RWPE1 (cell line): Measurements from ENCODE around the gene LRP1B.

Experiments
- CTCF ChIA-PET: fragments of 350-600 bp; sonication (Branson Sonifier 250); formaldehyde crosslinking; extraction: SDS; loops from one replicate; lab custom pipeline; 2021; lab: Yijun Ruan, JAX
- POLR2A ChIA-PET: fragments of 400-600 bp; formaldehyde crosslinking; extraction: SDS; loops from one replicate; lab custom pipeline; 2020; ENCODE audit warnings: antibody characterized with exemption; ENCODE audit not compliant: low non-redundant PET; lab: Yijun Ruan, JAX
- DNase-seq: peaks from one replicate; pipeline ENCODE4 v3.0.0; 2012; ENCODE audit warnings: low spot score
- H3K27ac ChIP-seq: fragments of 450-650 bp; 2 replicates; pipeline ENCODE4 v1.5.1; 2017
- CTCF ChIP-seq: fragments of 450-650 bp; conservative IDR thresholded peaks from 2 replicates; pipeline ENCODE4 v1.5.1; 2017; ENCODE audit warnings: low read depth, mild to moderate bottlenecking

Gene LRP1B

GRCh38 chr2:141458351-141458750 is 672.5 kb downstream of the LRP1B start:
- ChIA-PET POLR2A (no interaction called here), CTCF (interaction anchor here (0.7 kb wide), 2 partner anchors 58 to 957 kb away, joined by 3 to 7 read pairs; no protein-coding TSS in a partner anchor)
- no peak for TF ChIP-seq CTCF
- no peak for DNase-seq
- no peak overlapping the region for H3K27ac ChIP-seq

GRCh38 chr2:141455877-141456276 is 674.9 kb downstream of the LRP1B start:
- no peak for TF ChIP-seq CTCF

GRCh38 chr2:141455211-141455826 is 675.5 kb downstream of the LRP1B start:
- ChIA-PET POLR2A (no interaction called here), CTCF (no interaction called here)
- TF ChIP-seq CTCF = no peak
- no peak overlapping the region for H3K27ac ChIP-seq
- DNase-seq = no peak

More at GRCh38 chr2:141455877-141456276, 674.9 kb downstream of the LRP1B start:
- no peak for DNase-seq
- ChIA-PET CTCF (no interaction called here), POLR2A (no interaction called here)
- no peak overlapping the region for H3K27ac ChIP-seq

GRCh38 chr2:141440072-141440635 is 690.7 kb downstream of the LRP1B start:
- POLR2A ChIA-PET = no interaction called here
- no peak for DNase-seq
- TF ChIP-seq CTCF = no peak
- CTCF ChIA-PET = no interaction called here
- H3K27ac ChIP-seq = no peak overlapping the region

DNA sequence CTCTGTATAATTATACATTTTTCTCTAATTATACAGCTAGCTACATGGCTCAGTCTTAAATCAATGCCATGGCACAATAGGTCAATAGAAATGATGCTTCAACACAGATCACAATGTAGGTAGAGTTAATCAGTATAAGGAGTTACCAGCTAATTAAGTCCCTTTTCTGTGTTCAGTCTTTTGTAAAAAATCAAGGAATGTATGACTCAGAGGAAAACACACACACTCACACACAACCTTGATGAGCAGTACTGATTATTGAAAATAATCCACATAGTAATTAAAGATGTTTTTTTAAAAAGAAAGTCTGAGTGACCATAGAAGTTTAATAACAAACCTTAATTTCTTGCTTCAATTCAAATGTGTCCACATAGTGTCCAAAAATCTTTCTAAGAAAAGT is 691.3 kb downstream of the LRP1B start:
- H3K27ac ChIP-seq = no peak overlapping the region
- POLR2A ChIA-PET = no interaction called here
- DNase-seq = no peak
- no peak for TF ChIP-seq CTCF
- CTCF ChIA-PET = no interaction called here

DNA sequence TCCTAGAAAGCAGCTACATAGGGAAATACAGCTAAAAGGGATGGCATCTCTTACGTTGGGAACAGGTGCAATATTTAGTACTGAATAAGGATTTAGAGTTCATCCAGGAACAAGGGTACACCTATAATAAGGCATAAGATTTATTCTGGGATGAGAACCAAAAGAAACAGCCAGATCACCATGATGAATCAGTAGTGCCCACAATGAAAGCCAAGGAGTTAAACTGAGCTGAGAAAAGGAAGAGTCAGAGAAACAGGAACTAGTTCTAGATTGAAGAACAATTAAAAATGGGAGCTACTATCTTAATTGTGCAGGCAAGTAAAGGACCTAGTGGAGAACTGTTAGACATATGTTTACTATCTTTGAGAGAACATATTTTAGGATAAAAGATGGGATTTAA is 692.3 kb downstream of the LRP1B start:
- DNase-seq = no peak
- H3K27ac ChIP-seq = no peak overlapping the region
- TF ChIP-seq CTCF = no peak
- ChIA-PET POLR2A (no interaction called here), CTCF (interaction anchor here (0.6 kb wide), 1 partner anchor 175 kb away, joined by 4 read pairs; no protein-coding TSS in a partner anchor)
